ENCODE measurements around the gene BCDIN3D.

DNA sequence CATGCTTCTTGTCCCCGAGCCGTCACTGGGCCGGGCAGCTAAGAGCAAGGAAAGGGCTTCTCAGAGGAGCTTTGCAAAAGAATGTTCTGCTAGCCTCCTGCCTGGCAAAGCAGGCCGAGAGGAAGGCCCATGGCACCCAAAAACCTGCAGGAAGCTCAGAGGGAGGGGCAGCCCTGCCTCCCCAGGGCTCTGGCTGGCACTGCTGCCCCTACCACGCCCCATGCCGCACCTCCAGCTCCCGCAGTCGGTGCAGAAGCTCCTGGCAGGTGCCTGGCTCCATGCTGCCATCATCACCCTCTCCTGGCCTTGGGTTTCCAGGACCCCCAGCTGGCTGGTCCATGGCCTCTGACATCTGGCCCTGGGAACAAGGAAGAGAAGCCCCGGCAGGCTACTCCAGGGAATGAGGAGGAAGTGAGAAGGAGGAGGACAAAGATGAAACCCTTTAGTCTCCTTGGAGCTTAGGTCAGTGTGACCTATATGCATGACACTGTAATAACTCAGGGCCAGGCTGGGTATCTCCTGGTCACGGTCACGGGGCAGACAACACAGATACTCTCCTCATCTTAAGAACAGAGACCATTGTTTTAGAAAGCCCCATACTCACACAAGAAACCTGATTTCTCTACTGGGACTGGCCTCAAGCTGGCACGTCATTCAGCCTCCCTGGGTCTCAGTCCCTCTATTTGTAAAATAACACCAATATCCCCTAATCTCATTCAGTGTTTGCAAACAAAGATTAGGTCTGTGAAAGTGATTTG is 39.0 kb downstream of the BCDIN3D start:
- TF ChIP-seq, protein P1, sequence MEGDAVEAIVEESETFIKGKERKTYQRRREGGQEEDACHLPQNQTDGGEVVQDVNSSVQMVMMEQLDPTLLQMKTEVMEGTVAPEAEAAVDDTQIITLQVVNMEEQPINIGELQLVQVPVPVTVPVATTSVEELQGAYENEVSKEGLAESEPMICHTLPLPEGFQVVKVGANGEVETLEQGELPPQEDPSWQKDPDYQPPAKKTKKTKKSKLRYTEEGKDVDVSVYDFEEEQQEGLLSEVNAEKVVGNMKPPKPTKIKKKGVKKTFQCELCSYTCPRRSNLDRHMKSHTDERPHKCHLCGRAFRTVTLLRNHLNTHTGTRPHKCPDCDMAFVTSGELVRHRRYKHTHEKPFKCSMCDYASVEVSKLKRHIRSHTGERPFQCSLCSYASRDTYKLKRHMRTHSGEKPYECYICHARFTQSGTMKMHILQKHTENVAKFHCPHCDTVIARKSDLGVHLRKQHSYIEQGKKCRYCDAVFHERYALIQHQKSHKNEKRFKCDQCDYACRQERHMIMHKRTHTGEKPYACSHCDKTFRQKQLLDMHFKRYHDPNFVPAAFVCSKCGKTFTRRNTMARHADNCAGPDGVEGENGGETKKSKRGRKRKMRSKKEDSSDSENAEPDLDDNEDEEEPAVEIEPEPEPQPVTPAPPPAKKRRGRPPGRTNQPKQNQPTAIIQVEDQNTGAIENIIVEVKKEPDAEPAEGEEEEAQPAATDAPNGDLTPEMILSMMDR (IDR thresholded peaks at IDR 0.05; ENCODE audit: low read depth, low read length, poor library complexity, severe bottlenecking) = no peak
- no peak for TF ChIP-seq EZH2phosphoT487 (IDR thresholded peaks at IDR 0.05; ENCODE audit: borderline replicate concordance, low read length)

Measured in DOHH2 (cell line).